ENCODE results near the gene EIF1AD.
"Not testable (repeated sequence)": the region's sequence is repeated elsewhere in the genome, so short reads cannot be mapped to it uniquely, and the experiment has no call there.

The EIF1AD gene

GRCh38 chr11:66022401-66023185 is 20.6 kb upstream of the EIF1AD start:
- DNase-seq (ENCODE audit: low read depth in 2 of 2), result peak; percentile 62 to 65

- DNase-seq (ENCODE audit: low read depth in 2 of 2), result peak in 1 of 2 donors; percentile 16
Measured at GRCh38 chr11:66020618-66021357, 18.8 kb upstream of the EIF1AD start.

DNA sequence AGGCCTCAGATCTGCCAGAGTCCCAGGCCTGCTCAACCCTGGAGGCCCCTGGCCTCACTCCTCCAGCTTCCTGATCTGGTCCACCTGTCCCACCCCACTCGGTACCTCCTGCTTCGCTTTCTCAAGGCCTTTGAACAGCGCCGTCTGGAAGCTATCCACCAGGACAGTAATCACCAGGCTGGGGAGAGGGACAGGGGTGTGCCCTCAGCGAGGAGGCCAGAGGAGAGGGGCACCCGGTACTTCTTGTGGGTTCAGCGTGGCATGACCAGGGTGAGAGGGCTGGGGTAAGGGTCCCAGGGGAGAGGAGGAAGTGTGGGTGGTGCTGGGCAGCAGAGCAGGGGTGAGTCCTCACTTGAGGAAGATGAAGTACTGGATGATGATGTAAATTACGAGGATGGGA is 18.3 kb upstream of the EIF1AD start:
- DNase-seq (ENCODE audit: low read depth in 2 of 2), result no peak

GRCh38 chr11:66017321-66017720 is 15.4 kb upstream of the EIF1AD start:
- no peak for DNase-seq (ENCODE audit: low read depth in 2 of 2)

- no peak for DNase-seq (ENCODE audit: low read depth in 2 of 2)
Measured at GRCh38 chr11:66016793-66017177, 14.8 kb upstream of the EIF1AD start.

DNA sequence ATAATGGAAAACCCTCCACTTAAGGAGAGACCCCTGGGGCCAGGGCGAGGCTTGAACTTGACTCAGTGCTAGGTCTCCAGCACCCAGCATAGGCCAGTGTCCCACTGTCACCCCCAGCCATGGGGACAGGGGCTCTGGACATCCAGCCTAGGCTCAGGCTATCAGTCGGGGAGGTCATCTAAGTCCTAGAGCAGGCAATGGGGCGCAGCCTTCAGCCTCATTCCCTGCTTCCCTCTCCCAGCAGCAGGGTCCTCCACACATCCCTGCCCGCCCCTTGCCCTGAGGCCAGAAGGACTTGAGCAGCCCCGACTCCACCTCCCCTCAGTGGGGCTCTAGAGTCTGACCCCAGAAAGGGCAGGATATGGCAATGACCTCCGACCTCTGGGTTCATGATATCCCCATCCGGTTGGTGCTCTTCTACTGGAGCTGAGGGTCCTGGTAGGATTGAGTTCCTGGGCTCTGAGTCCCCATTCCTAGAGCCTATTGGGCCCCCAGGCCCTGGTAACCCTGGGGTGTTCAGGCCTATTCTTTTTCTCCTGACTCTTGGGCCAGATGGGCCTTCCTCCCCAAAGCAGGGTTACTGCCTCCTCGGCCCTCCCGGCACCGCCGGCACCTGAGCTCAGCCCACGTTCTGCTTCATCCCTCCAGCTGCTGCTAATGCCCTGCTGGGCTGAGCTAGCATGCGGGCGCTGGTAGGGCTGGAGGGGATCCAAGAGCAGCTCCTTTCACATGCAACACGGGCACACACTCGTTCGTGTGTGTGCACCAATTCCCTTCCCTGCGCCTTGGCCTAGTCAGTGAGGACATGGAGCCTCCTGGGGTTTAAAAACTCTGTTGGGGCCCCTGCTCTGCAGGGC is 14.2 kb upstream of the EIF1AD start:
- no peak for DNase-seq (ENCODE audit: low read depth in 2 of 2)

DNA sequence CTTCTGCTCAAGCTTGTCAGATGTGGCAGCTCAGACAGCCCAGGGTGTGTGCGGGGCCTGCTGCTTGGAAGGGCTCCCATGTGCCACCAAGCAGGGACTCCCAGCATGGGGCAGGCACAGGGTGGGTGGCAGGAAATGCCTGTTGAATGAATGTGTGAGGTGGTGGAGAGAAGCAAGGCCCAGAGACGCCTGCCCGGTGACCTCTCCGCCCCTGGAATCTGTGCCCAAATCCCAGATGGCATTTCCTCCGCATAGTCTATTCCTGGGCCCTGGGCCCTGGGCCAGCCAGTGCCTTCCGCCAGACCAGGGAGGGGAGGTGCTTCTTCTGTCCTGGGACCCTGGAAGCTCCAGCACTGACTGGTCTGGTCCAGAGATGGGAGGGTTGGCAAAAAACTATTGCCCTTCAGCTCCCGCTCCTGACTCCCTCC is 13.5 kb upstream of the EIF1AD start:
- DNase-seq (ENCODE audit: low read depth in 2 of 2), result no peak

- no peak for DNase-seq (ENCODE audit: low read depth in 2 of 2)
Measured at GRCh38 chr11:66014804-66015453, 13.0 kb upstream of the EIF1AD start.

DNA sequence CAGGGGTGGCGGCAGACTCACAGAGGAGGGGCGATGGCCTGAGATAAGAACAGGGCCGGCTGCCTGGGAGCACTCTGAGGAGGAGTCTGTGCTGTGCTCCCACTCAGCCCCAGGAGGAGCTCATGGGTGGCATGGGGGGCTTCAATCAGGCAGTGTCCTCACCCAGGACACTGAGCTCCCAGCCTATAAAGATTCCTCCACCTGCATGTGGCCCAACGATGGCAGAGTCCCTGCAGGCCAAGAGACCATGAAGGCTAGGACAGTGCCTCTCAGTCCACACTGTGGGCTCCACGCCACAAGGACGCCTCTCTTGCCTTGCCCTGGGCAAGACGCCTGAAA is 11.8 kb upstream of the EIF1AD start:
- no peak for DNase-seq (ENCODE audit: low read depth in 2 of 2)

- DNase-seq (ENCODE audit: low read depth in 2 of 2), result no peak
Measured at GRCh38 chr11:66012946-66013761, 11.2 kb upstream of the EIF1AD start.

GRCh38 chr11:66012371-66012945 is 10.5 kb upstream of the EIF1AD start:
- no peak for DNase-seq (ENCODE audit: low read depth in 2 of 2)

- no peak for DNase-seq (ENCODE audit: low read depth in 2 of 2)
Measured at GRCh38 chr11:66011785-66012303, 9.9 kb upstream of the EIF1AD start, which contains the start of gene CST6. Gene CST6 (plus strand): TSS chr11:66012008. CDS start chr11:66012045, 37 bp downstream.

GRCh38 chr11:66011239-66011784 is 9.4 kb upstream of the EIF1AD start:
- no peak for DNase-seq (ENCODE audit: low read depth in 2 of 2)

- not testable (repeated sequence) for DNase-seq (ENCODE audit: low read depth in 2 of 2)
Measured at GRCh38 chr11:66010036-66010435, 8.1 kb upstream of the EIF1AD start.

DNA sequence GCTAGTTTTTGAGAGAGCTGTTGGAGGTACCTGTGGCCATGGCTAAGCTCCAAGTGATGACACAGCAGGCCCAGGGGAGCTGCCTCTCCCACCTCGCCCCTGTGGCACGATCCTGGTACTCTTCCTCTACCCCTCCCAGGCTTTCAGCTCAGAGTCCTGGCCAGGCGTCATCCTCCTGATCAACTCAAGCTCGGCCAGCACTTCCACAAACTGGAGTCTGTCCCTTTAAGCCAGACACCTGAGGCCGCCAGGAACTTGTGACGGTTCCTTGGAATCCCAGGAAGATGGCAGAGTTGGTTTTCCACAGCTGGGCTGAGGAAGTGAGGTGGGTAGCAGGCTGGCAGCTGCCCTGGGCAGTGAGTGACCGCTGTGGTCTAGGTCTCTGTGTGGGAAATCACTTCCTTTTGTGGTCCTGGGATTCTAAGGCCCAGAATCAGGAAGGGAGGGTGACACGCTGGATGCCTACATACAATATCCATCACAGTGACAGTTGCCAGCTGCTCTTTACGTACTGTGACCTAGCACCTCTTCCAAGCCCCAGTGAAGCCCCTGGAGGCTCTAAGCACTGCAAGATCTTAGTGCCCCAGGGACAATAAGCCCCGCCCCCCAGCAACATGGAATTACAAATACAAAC is 6.6 kb upstream of the EIF1AD start:
- DNase-seq (ENCODE audit: low read depth in 2 of 2), result no peak

- no peak for DNase-seq (ENCODE audit: low read depth in 2 of 2)
Measured at GRCh38 chr11:66008095-66008467, 6.1 kb upstream of the EIF1AD start.

DNA sequence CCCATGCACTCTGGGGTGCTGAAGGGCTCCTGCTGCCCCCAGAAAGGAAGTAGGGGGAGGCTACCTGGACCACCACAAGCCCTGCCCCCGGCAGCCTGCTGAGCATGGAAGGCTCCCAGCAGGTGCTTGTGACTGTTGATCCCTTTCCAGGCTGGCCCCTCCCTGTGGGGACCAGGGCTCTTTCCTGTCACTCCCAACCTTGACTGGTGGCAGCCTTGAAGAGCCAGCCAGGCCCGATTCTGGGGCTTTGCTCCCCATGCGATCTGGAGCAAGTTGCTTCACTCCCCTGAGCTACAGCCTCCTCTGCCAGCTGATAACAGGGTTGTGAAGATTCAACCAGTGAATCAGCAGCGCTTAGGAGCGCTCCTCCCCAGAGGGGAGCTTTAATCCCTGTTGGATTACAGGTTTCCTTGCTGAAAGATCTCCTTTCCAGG is 5.3 kb upstream of the EIF1AD start:
- DNase-seq (ENCODE audit: low read depth in 2 of 2), result no peak

GRCh38 chr11:66006891-66007176 is 4.9 kb upstream of the EIF1AD start:
- no peak for DNase-seq (ENCODE audit: low read depth in 2 of 2)

DNA sequence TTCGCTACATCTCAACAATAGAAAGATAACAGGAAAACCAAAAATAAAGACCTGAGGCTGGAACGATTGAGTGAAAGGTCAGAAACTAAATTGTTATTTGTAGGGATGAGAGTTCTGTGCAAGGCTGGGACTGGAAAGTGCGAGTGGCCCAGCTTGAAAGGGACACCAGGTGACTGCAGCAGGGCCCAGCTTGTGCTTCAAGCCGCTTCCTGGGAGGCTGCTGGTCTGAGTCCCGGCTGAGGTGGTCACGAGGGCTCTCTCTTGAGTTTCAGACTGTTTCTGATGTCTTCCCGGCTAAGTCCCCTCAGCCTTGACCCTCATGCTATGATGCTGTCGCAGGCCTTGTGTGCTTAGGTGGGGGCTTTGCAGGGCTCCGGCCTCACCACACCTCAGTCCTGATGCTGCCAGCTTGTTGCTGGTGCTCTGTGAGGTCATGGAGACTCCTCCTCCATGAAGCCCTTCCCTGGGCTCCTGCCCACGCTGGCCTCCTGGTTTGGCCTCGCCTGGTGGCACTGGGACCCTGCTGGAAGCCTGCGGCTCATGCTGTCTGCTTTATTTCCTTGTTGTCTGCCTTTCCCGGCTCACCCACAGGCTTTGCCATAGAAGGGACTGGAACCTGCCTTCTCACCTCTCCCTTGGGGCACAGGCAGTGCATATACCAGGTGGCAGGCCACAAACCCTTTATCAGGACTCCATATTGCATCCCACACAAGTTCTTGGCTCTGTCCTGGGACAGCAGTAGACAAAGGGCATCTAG is 4.4 kb upstream of the EIF1AD start:
- DNase-seq (ENCODE audit: low read depth in 2 of 2), result no peak

All from stimulated activated CD8-positive, alpha-beta memory T cell treated with anti-CD3 and anti-CD28 coated beads, Interleukin-7, amount 100 ng/mL, for 1 hour (primary cell).